Astrocyte of the cerebellum (primary cell): ENCODE measurements around the gene LENG8.

ENCODE experiments used
- DNase-seq: peaks from one replicate; pipeline ENCODE4 v3.0.0-alpha.2; 2011; ENCODE audit warnings: low read depth
- H3K4me3 ChIP-seq: 2 replicates; pipeline ENCODE4 v1.5.1; 2011; ENCODE audit warnings: mild to moderate bottlenecking, low read depth, low read length, moderate library complexity
- in situ Hi-C: cut with HindIII; loops from 2 replicates; pipeline ENCODE4 v1.10.0; 2017; ENCODE audit warnings: low sequenced_read_pairs
- TF ChIP-seq, protein P1 (sequence below): IDR thresholded peaks from 2 replicates; pipeline ENCODE4 v1.5.1; 2012; ENCODE audit warnings: low read length, low read depth, moderate library complexity, mild to moderate bottlenecking; ENCODE audit errors: missing control alignments

Gene LENG8

DNA sequence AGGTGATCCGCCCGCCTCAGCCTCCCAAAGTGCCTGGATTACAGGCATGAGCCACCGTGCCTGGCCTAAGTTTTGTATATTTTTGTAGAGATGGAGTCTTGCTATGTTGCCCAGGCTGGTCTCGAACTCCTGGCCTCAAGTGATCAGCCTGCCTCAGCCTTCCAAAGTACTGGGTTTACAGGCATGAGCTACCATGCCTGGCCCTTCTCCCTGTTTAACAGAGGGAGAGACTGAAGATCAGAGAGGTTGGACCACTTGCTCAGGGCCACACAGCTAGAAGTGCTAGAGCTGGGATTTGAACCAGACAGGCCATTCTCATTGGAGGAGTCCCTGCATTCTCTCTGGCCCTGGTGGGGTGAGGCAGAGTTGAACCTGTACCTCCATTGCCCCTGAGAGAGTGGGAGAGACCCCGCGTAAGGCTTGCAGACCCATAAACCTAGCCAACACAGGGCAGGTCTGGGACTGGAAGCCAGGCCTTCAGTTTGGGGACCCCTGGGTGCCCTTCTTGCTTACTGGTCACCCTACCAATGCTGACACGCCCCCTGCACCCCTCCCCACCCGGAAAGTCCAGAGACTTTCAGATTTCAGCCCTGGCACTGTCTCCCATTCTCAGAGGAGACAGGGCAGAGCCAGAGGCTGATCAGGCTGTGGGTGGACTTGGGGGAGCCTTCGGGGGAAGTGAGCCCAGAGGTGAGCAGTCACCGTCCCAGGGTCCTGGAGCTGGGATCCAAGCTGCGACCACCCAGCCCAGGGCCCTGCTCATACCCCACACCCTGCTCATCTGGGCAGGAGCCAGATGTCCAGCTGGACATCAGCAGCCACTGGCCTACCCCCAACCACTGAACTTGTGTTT, 20.4 kb upstream of the LENG8 start:
- H3K4me3 ChIP-seq = no peak overlapping the region
- TF ChIP-seq, protein P1, sequence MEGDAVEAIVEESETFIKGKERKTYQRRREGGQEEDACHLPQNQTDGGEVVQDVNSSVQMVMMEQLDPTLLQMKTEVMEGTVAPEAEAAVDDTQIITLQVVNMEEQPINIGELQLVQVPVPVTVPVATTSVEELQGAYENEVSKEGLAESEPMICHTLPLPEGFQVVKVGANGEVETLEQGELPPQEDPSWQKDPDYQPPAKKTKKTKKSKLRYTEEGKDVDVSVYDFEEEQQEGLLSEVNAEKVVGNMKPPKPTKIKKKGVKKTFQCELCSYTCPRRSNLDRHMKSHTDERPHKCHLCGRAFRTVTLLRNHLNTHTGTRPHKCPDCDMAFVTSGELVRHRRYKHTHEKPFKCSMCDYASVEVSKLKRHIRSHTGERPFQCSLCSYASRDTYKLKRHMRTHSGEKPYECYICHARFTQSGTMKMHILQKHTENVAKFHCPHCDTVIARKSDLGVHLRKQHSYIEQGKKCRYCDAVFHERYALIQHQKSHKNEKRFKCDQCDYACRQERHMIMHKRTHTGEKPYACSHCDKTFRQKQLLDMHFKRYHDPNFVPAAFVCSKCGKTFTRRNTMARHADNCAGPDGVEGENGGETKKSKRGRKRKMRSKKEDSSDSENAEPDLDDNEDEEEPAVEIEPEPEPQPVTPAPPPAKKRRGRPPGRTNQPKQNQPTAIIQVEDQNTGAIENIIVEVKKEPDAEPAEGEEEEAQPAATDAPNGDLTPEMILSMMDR = no peak
- in situ Hi-C loops = no loop called here
- DNase-seq = no peak

DNA sequence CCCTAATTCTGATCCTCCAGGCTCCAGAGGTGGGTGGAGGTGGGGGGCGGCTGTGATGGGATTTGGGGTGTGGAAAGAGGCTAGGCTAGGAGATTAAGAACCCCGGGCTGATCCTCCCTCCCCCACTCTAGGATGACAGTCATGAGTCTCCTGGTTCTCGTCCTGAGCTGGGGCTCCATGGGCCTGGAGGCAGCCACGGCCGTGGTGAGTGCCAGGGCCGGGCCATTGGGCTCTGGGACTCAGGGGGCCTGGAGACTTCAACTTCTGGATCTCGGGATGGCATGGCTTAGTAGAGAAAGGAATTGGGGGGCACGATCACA, 19.9 kb upstream of the LENG8 start:
- in situ Hi-C loops = no loop called here
- TF ChIP-seq, protein P1 = no peak
- no peak for DNase-seq
- no peak overlapping the region for H3K4me3 ChIP-seq

DNA sequence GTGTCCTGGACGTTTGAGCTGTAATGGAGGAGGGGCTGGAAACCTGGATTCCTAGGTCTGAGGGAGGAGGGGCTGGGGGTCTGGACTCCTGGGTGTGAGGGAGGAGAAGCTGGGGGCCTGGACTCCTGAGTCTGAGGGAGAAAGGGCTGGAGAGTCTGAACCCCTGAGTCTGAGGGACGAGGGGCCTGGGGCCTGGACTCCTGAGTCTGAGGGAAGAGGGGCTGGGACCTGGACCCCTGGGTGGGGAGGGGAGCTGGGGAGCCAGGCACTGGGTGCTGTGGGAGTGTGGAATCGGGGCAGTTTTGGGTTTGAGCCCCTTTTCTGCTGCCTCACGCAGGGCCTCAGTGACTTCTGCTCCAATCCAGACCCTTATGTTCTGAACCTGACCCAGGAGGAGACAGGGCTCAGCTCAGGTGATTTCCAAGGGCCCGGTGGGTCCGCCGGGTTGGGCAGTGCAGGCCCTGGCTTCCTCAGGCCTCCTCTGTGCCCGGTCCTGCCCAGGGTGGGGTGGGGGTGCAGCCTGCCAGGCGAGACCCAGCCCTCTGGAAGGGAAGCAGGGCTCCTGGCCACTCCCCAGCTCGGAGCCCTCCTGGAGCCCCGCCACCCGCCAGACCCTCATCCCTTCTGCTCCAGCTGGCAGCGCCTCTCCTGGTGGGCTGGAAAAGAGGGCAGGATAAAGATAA, 19.3 kb upstream of the LENG8 start:
- DNase-seq = no peak
- in situ Hi-C loops = no loop called here
- no peak overlapping the region for H3K4me3 ChIP-seq
- TF ChIP-seq, protein P1 = no peak

DNA sequence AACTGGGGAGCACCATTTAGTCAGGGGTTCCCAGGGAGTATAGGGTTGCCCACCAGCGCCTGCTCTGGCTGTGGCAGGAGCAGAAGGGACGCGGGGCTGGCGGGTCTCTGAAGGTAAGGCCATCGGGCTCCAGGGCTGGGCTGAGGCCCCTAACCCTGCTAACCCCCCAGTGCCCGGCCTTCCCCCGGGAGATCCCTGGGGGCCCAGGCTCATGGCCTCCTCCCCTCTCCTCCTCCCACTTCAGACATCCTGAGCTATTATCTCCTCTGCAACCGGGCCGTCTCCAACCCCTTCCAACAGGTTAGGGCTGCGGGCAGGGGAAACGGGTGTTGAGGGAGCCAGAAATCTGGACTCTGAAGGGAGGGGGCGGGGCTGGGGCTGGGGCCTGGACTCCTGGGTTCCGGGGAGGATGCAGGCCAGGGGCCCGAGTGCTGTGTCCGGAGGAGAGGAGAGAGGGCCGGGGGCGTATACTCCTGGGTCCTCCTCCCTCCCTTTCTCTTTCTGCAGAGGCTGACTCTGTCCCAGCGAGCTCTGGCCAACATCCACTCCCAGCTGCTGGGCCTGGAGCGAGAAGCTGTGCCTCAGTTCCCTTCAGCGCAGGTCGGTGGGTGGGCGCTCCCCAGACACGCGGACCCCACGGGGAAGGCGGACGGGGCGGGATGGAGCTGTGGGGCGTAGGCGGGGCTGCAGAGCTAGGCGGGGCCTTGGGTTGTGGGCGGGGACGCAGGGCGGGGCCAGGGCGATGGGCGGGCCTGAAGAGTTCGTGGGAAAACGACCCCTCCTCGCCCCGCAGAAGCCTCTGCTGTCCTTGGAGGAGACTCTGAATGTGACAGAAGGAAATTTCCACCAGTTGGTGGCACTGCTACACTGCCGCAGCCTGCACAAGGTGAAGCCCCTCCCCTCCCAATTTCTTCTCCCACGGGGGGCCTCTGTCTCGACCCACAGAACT, 18.4 kb upstream of the LENG8 start:
- no peak overlapping the region for H3K4me3 ChIP-seq
- no peak for DNase-seq
- in situ Hi-C loops = no loop called here

DNA sequence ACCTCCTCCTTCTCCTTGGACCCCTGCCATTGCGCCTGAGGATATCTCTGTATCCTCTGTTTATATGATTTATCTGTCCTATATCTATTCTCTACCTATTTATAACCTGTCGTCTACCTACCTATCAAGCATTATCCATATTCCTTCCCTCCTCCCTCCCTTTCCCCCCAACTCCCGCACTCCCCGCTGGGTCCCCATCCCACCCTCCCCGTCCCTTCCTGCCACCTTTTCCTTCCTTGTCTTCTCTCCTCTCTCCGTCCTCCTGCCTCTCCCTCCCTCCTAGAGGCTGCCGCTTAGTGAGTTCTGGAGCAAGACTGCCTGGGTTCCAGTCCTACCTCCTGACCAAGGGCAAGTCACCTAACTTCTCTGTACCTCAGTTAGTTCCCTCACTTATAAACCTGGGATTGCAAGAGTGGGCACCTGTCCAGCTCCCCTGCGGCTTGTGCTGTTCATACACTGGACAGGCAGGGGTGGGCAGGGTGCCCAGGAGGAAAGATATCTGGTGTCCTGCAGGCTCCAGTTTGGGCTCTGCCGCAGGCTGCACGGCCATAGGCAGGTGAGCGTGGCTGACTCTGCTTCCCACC, 17.7 kb upstream of the LENG8 start:
- DNase-seq = no peak
- in situ Hi-C loops = no loop called here
- TF ChIP-seq, protein P1 = no peak
- no peak overlapping the region for H3K4me3 ChIP-seq

More for the DNA sequence above, 18.4 kb upstream of the LENG8 start:
- TF ChIP-seq, protein P1 = no peak
